NCI-H2029 (cell line): Measurements from ENCODE around the gene APOBEC3H.

ENCODE experiments used
- DNase-seq: peaks from one replicate; lab custom pipeline; 2025; lab: John Stamatoyannopoulos, UW

The APOBEC3H gene

GRCh38 chr22:39110631-39111561 is 13.9 kb downstream of the APOBEC3H start:
- no peak for DNase-seq

GRCh38 chr22:39114112-39114511 is 17.1 kb downstream of the APOBEC3H start:
- no peak for DNase-seq

GRCh38 chr22:39115570-39115969 is 18.5 kb downstream of the APOBEC3H start:
- DNase-seq = no peak

- DNase-seq = no peak
Observed at GRCh38 chr22:39115977-39116621, 19.1 kb downstream of the APOBEC3H start.

- no peak for DNase-seq
Observed at GRCh38 chr22:39117585-39118191, 20.6 kb downstream of the APOBEC3H start.

DNA sequence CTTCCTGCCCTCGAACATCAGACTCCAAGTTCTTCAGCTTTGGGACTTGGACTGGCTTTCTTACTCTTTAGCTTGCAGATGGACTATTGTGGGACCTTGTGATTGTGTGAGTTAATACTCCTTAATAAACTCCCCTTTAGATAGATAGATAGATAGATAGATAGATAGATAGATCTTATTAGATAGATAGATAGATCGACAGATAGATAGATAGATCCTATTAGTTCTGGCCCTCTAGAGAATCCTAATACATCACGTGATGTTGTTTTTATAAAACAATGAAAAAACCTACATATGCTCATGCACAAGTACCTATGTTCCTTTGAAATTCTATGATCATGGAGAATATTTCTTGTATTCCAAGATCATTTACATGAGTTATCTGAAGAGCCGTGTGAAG is 23.9 kb downstream of the APOBEC3H start:
- DNase-seq = no peak

- no peak for DNase-seq
Observed at GRCh38 chr22:39122772-39123470, 25.9 kb downstream of the APOBEC3H start.

DNA sequence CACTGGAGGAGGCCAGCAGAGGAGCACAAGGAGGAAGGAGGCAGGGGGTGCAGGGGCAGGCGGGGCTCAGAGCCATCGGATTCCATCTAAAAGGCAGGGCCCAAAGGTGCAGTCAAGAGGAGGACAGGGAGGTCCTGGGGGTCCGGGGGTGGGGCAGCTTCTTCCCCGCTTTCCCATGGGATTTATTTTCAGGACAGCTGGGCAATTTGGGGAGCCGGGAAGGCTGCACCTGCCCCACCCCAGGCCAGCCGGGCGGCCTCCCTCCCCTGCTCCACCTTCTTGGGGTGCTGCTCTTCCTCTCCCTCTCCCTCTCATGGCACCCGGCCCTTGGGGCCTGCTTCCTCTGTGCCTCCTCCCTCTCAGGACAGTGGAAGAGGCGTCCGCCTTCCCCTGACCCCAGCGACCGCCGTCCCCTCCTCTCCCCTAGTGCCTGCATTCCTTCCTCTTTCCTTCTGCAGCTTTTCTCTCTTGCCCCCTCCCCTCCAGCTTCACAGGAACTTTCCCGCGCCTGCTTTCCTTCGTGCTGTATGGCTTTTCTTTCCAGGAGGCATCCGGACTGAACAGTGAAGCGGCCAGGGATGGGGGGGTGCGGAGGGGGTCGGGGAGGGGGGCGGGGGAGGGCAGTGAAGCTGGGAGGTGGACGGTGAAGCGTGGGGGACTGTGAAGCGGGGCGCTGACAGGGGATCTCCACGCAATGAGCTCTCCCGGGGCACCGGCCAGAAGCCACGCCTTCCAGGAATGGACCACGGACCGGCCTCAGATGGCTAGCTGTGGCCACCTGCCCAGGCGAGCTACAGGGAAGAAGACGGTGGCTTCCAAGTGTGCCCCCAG is 26.9 kb downstream of the APOBEC3H start:
- DNase-seq = no peak

- no peak for DNase-seq
Observed at GRCh38 chr22:39125622-39126021, 28.6 kb downstream of the APOBEC3H start.

GRCh38 chr22:39128508-39128907 is 31.5 kb downstream of the APOBEC3H start:
- DNase-seq = no peak

GRCh38 chr22:39129081-39129480 is 32.0 kb downstream of the APOBEC3H start:
- no peak for DNase-seq

GRCh38 chr22:39129746-39130145 is 32.7 kb downstream of the APOBEC3H start:
- no peak for DNase-seq

DNA sequence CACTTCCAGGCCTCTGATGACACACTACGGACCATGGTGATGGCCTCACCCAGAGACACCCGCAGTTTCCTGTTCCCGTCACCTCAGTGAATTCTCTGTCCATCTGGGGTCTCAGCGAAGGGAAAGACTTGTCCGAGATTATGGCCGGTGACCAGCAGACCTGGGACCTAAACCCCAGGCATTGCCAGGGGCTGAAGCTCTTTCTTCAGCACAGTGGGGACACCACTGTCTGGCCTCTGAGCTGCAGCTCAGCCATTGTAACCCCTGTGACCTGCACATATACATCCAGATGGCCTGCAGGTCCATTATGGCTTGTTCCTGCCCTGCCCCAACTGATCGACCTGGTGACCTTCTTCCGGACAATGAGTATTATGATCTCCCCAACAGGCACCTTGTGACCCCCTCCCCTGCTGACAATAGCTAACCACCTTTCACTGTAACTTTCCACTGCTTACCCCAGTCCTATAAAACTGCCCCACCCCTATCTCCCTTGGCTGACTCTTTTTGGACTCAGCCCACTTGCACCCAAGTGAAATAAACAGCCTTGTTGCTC is 33.2 kb downstream of the APOBEC3H start:
- DNase-seq = no peak

DNA sequence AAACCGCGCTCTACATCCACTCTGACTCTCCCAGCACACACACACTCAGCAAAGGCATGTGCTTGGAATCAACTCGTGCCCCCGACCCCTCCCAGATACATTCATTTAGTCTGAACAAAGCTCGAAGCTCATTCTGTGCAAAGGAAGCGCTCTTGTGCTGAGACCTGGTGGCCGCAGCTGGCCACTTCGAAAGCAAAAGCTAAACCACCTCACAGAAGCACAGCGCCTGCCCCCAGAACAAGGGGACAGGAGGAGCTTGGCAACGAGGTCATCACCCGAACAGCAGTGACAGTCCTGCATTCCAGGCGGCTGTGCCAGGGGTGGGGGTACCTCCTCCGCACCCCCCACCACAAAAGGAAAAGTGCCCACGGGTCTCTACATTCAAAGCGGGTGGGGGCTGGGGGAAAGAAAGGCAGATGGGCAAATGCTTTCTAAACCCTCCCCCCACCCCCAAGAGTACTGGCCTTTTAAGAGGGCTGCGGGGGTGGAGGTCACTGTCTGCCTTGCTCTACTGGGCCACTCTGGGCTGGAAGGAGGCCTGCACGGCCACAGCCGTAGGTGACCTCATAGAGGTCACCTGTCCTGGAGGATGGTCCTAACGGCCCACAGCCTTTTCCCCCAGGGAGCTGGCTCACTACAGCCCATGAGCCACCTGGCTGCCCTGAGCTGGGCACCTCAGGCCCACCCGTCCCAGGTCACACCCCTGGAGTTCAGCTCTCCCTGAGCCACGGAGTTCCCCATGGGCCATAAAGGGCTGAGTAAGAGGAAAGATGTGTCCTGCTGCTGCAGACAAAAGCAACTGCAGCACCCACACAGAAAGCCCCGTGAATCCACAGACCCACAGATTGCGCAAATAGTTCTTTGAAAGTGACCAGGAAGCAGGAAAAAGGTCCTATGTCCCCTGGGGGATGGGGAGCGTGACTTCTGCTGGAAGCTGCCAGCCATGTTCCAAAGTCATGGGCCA is 34.1 kb downstream of the APOBEC3H start:
- no peak for DNase-seq

DNA sequence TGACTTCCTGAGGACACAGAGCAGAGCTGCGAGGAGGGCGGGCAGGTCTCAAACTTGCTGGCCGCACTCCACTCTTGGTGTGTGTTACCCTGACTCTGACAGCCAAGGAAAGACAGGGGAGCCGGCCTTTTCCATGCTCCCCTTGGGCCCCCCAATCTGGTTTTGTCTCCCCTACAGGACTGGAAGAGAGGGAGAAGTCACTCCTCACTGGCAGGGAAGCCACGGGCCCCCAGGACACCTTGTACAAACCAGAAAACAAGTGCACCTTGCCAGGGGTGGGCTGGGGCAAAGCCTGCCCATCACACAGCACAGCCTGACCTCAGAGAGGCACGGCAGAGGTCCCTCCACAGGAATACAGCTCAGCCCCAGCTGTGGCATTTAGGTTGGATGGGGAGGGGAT is 35.2 kb downstream of the APOBEC3H start:
- DNase-seq = no peak

DNA sequence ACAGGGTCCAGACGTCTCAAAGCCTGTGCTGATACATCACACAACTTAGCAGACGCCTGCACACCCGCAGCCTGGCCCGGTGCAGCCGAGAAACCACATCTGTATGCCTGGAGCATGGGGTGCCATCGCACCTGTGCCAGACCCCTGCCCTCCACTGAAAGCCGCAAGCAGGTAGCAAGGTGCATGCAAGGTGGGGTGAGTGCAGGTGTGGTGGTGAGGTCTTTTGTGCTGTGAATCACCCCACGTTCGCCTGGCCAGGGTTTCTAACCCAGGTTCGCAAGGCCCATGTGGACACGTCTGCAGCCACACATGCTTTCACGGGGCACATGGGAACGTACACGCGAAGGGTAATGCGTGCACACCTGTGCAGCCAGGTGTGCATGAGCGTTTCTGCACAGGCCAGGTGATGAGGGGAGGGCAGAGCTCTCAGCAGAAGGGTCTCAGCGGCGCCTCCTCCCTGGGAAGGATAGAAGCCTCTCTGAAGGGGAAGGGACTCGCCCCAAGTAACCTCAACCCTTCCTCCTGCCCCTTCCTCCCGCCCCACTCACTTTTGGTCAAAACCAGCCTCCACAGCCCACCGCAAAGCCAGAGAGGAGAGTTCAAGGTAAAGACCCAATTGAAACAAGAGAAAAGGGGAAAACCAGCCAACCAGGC is 36.0 kb downstream of the APOBEC3H start:
- no peak for DNase-seq

DNA sequence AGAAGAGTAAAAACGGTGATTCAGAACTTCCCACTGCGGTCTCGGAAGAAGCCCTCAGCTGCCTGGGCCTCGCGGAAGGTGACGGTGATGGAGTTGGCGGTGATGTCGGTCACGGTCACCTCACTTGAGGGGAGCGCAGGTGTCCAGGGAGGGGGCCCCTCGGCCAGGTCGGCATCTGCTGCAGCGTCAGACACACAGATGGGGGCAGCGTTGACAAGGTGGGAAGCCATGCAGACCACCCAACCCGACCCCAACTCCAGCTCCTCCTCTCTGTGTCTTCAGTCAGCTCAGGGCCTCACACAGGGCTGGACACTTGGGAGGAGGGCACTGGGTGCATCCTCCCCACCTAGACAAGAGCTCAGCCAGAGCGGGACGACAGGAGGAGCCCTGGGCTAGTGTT is 36.8 kb downstream of the APOBEC3H start:
- no peak for DNase-seq

- DNase-seq = no peak
Observed at GRCh38 chr22:39134366-39135091, 37.5 kb downstream of the APOBEC3H start.
